Loucy (cell line): ENCODE results near the gene TBC1D22A.

ENCODE experiments used
- CTCF ChIP-seq: fragments of 200-600 bp; sonication (generic); conservative IDR thresholded peaks from 2 replicates; pipeline ENCODE4 v1.5.1; 2014; ENCODE audit warnings: mild to moderate bottlenecking, antibody characterized with exemption, low read length
- EZH2phosphoT487 ChIP-seq: fragments of 200-600 bp; IDR thresholded peaks from 2 replicates; pipeline ENCODE4 v1.6.1; 2018; ENCODE audit warnings: antibody characterized with exemption, mild to moderate bottlenecking, moderate library complexity, borderline replicate concordance

GRCh38 chr22:46779651-46780050 is 17.2 kb downstream of the TBC1D22A start:
- TF ChIP-seq CTCF (no peak), EZH2phosphoT487 (no peak)
